Fibroblast of peridontal ligament (primary cell): ENCODE data around the gene UGT2B17.
A peak's percentile ranks its signal among the peaks of the same experiment; 100 is the strongest.
"Not testable (repeated sequence)": the region's sequence is repeated elsewhere in the genome, so short reads cannot be mapped to it uniquely, and the experiment has no call there.

ENCODE experiments used
- DNase-seq: peaks from one replicate; pipeline ENCODE4 v3.0.0-alpha.2; 2010; ENCODE audit errors: extremely low read depth

UGT2B17 gene

GRCh38 chr4:68569466-68570121, 6.5 kb downstream of the UGT2B17 start:
- no peak for DNase-seq

DNA sequence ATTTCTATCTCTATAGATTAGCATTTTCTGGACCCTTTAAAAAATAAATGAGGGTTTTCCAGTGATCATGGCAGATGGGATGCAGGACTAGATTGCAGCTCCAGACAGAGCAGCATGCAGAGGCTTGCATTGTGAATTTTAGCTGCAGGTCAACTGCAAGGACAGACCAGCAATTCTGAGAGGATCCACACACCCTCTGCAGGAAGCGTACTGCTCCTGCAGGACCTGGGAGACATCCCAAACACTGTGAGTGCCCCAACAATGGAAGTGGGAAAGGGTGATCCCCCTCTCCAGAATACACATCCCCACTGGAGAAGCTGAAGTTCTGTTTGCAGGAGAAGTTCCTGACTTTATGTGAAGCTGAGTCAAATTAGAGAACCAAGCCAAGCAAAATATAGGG, 7.1 kb downstream of the UGT2B17 start:
- DNase-seq = not testable (repeated sequence)

DNA sequence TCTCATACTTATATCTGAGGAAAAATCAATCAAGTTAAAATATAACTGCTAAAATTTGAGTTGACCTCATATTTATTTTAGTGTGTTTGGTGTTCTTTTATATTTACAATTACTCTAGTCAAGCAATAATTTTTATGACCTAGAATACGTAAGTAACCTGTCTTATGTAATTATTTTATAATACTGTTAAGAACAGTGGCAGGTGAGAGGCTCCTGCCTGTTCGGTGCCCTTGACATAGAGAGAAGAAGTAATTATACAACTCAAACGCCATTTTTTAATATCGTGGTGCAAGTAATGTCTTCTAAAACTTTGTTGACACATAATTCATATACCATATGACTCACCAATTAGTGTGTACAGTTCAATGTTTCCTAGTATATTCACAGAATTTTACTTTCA, 7.6 kb downstream of the UGT2B17 start:
- not testable (repeated sequence) for DNase-seq

- DNase-seq = not testable (repeated sequence)
These were observed 9.8 kb downstream of the UGT2B17 start for GRCh38 chr4:68566364-68566763.

GRCh38 chr4:68565082-68565481, 11.0 kb downstream of the UGT2B17 start:
- DNase-seq = not testable (repeated sequence)

DNA sequence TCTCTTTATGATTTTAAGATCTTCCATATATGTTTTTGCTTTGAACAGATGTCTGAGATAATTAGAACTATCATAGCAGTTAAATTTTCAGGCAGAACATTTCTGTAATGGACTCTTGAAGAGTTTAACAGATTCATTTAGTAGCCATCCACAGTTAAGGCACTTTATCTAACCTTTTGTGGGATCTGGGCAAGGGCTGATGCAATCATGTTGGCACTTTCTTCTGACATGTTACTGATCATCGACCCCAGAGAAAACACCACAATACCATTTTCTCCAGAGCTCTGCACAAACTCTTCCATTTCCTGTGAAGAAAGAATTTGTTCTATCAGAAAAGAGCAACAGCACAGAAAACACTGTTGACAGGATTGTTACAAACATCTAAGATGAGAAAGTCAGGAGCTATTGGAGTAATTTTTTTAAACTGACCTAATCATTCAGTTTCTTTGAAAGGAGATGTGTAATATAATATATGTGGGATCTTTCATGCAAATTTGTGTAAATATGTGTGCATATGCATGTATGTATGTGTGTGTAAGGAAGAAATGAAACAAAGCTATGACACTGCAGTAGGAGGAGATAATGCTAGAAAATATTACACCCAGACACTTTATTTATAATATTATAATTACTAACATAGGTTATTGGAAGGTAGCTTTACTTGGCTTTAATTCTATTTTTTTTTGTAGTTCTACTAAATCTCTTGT, 15.6 kb downstream of the UGT2B17 start:
- not testable (repeated sequence) for DNase-seq

DNA sequence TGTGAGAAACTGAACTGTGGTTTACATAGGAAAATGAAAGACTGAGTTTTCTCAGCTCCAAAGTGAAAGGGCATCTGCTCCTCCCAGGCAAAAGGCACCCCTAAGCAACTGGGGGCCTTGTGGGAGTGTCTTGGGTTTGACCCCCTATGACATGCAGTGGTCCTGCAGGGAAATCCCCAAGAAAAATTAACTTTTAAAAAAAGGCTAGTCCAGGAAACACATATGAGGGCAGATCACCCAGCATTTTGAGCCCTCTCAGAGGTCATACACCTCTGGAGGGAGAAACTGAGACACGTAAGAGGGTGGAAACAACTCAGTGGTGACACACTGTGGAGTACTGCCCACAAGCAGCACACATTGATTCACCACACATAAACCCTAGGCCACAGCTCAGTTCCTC, 22.3 kb downstream of the UGT2B17 start:
- not testable (repeated sequence) for DNase-seq

DNA sequence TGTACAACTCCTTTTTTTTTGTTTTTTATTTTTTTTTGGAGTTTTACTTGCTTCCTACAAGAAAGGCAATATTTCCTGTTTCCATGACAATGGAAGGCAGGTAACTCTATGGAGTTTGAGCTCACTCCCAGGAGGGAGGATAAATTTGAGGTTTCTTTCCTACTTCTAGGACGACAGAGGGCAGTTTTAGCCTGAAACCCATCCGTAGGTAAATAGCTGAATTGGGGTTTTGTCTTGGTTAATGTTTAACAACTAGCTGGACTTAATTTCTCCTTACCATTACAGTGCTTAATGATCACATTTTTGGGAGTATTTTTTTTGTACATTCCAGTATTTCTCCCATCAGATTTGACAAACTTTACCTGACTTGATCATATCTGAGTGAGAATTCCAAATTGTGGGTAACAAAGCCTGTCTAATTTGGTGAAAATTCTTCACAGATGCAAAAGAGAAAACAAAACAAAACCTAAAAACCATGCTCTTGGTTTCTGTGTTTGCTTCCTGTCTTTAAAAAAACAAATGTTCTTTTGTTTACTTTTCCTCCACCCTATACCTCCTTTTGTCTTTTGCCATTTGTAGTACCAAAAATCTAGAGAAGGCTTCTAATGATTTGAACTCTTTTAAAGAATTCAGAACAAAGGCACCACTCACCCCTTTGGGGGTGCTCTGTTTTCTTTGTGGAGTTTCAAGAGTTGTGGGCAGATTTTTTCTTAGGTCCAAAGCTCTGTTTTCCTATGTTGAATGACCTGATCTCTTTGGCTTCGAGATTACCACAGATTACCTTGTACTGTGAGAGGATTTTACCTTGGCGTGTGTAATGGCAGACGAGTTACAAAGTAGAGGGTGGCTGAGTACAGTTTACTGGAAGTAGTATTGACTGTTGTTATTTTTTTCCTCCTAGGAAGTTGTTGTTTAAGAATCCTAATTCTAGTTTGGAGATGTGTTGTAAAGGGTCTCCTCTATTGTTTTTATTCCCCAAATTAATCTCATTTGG, 23.0 kb downstream of the UGT2B17 start:
- not testable (repeated sequence) for DNase-seq

- DNase-seq = not testable (repeated sequence)
These were observed 33.4 kb downstream of the UGT2B17 start for GRCh38 chr4:68542742-68543141.

DNA sequence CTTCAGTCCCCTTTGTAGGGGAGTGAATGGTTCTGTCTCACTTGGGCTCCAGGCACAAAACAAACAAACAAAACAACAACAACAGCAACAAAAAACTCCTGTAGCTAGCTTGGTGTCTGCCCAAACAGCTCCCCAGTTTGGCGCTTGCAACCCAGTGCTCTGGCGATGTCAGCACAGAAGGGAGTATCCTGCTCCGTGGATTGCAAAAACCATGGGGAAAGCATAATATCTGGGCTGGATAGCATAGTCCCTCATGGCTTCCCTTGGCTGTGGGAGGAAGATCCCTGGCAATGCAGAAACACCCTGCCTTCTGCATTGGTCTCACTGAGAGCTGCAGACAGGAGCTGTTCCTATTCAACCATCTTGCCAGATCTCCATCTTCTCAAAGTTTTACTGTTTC, 39.7 kb downstream of the UGT2B17 start:
- no peak for DNase-seq

DNA sequence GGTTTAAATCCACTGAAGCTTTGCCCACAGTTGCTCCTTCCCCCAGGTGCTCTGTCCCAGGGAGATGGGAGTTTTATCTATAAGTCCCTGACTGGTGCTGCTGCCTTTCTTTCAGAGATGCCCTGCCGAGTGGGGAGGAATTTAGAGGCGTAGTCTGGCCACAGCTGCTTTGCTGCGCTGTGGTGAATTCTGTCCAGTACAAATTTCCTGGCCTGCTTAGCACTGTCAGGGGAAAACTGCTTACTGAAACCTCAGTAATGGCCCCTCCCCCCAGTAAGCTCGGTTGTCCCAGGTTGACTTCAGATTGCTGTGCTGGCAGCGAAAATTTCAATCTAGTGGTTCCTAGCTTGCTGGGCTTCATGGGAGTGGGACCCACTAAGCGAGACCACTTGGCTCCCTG, 40.1 kb downstream of the UGT2B17 start:
- DNase-seq = no peak

GRCh38 chr4:68522232-68522631, 53.9 kb downstream of the UGT2B17 start:
- not testable (repeated sequence) for DNase-seq

DNA sequence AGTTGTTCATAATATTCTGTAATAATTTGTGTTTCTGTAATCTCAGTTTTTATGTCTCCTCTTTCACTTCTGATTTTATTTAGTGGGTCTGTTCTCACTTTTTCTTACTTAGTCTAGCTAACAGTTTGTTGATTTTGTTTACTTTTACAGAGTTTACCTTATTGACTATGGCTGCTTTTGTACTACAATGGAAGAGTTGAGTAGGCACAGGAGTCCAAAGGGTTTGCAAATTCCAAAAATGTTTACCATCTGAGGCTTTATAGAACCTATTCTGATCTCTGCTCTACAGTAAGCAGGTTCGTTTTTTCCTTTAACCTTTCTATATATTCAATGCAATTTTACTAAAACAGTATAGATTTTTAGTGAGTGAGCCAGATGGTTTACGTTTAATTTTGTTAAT, 55.1 kb downstream of the UGT2B17 start:
- no peak for DNase-seq

GRCh38 chr4:68518889-68519288, 57.2 kb downstream of the UGT2B17 start:
- DNase-seq = no peak

- not testable (repeated sequence) for DNase-seq
These were observed 70.7 kb downstream of the UGT2B17 start for GRCh38 chr4:68505452-68505851.

DNA sequence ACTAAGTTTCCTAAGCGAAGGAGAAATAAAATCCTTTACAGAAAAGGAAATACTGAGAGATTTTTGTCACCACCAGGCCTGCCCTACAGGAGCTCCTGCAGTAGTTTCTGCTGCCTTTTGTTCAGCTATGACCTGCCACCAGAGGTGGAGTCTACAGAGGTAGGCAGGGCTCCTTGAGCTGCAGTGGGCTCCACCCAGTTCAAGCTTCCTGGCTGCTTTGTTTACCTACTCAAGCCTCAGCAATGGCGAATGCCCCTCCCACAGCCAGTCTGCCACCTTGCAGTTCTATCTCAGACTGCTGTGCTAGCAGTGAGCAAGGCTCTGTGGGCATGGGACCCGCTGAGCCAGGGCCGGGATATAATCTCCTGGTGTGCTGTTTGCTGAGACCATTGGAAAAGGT, 71.3 kb downstream of the UGT2B17 start:
- DNase-seq = not testable (repeated sequence)

GRCh38 chr4:68503462-68503861, 72.7 kb downstream of the UGT2B17 start:
- not testable (repeated sequence) for DNase-seq

DNA sequence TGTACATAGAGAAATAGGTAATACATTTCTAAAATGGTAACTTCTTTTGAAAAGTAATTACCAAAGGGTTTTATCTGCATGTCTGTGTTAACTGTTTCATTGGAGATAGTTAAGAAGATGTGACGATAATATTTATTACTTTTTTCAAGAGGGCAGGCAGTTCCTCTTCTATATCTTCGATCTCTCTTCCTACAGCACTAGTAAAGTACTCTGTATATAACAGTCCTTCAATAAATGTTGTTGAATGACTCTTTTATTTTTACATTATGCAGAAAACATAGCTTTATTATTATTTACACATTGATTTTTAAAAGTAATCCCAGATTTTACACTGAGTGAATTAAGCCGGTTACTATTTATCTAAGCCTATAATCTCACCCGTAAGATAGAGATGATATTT, 77.1 kb downstream of the UGT2B17 start:
- DNase-seq = no peak

- peak; percentile 63 for DNase-seq
These were observed 77.6 kb downstream of the UGT2B17 start for GRCh38 chr4:68498413-68499007.

- DNase-seq = no peak
These were observed 81.4 kb downstream of the UGT2B17 start for GRCh38 chr4:68494688-68495087.

GRCh38 chr4:68490826-68491457, 85.2 kb downstream of the UGT2B17 start:
- DNase-seq = no peak
